GM18870 (cell line): ENCODE results near the gene UQCC5.

ENCODE experiments used
- ATAC-seq: cut with Tn5 transposase; IDR thresholded peaks from one replicate; pipeline ENCODE4 v1.9.1; 2021; ENCODE audit warnings: moderate library complexity; ENCODE audit not compliant: unreplicated experiment

UQCC5 gene

GRCh38 chr3:52503788-52504424 is 32.5 kb upstream of the UQCC5 start:
- no peak for ATAC-seq

- ATAC-seq: no peak
Measured at GRCh38 chr3:52504977-52505376, 31.4 kb upstream of the UQCC5 start.

DNA sequence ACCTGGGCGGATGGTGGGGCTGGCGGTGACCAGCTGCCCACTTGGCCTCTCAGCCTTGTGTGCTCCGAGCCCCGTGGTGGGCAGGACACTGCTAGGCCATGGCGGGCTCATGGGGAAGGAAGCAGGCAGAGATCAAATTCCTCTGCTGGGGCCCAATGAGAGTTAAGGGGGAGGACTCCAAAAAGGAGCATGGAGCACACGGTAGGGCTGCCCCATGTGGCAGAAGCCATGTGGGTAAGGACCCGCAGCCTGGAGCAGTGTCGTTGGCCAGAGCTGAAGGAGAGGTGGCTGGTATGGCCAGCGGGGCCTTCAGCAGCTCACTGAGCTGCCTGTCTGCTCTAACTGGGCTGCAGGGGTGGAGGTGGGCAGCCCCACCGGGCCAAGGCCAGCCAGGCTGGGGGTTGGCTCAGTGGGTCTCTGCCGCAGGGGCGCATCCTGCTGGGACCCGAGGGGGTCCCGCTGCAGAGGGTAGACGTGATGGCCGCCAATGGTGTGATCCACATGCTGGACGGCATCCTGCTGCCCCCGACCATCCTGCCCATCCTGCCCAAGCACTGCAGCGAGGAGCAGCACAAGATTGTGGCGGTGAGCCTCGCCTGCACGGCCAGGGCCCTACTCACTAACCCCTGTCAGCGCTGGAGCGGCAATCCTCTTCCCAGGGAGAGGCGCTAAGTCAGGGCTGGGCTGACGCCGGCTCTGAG is 30.0 kb upstream of the UQCC5 start:
- no peak for ATAC-seq

DNA sequence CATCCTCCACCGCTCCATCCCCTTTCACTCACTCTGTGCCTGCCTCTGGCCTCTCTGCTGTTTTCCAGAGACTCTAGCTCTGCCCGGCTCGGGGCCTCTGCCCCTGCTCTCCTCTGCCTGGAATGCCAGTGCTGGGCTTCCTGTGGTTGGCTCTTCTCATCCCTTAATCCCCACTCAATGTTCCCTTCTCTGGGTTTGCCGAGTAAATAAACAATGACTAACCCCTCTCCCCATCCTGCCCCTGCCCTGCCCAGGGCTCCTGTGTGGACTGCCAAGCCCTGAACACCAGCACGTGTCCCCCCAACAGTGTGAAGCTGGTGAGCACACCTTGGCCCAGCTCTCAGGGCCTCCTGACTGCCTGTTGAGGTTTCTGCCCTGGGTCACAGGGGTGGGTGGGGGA is 29.0 kb upstream of the UQCC5 start:
- ATAC-seq: no peak

DNA sequence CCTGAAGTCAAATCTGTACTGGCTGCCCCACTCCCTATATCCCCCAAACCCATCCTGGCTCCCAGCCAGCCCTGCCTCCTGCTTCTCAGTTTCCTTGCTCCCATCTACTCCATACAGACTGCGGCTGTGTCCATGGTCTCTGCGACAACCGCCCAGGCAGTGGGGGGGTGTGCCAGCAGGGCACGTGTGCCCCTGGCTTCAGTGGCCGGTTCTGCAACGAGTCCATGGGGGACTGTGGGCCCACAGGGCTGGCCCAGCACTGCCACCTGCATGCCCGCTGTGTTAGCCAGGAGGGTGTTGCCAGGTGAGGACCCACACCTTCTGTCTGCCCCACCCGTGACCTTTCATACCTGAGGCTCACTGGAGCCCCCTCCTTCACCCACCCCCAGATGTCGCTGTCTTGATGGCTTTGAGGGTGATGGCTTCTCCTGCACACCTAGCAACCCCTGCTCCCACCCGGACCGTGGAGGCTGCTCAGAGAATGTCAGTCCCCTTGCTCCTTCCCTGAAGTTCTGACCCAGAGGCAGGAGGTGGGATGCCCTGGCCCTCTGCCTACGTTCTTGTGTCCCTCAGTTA is 26.6 kb upstream of the UQCC5 start:
- ATAC-seq: no peak

DNA sequence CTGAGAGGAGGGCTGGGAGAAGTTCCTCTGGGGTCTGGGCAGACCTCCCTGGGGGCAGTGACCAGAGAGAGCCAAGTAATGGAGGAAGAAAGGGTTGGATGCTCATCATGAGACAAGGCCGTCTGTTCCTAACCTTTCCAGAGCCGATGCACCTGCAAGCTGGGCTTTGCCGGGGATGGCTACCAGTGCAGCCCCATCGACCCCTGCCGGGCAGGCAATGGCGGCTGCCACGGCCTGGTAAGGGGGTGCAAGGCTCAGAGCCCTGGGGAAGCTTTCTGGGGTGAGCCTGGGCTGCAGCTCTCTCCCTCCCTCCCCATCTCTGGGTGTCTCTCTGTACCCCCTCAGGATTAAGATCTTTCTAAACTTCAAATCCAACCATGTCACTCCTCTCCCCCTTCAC is 24.9 kb upstream of the UQCC5 start:
- no peak for ATAC-seq

DNA sequence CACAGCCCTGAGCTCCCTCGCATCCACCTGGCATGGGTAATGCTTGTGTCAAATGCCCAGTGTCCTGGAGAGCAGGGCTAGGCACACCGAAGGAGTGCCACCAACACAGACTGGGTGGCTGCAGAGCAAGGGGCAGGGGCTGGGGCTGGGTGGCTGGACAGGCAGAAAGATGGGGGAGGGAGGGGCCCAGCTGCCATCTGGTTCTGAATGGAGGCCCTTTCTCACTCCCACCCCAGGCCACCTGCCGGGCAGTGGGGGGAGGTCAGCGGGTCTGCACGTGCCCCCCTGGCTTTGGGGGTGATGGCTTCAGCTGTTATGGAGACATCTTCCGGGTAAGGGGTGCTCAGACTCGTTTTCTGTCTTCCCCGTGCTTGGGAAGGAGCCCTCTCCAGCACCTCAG is 24.3 kb upstream of the UQCC5 start:
- ATAC-seq: no peak

DNA sequence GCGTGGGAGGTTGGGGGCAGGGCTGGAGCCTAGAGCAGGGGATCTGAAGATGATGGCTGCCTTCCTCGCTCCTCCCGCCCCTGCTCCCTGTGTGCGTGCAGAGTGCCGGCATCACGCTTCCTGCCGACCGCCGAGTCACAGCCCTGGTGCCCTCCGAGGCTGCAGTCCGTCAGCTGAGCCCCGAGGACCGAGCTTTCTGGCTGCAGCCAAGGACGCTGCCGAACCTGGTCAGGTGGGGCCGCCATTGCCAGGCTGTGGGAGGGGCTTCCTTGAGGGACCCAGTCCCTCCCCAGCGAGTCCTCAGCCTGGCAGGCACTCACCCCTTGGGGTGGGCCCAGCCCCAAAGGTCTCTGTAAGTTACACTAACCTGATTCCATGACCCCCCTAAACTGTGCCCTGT is 23.7 kb upstream of the UQCC5 start:
- ATAC-seq: no peak

DNA sequence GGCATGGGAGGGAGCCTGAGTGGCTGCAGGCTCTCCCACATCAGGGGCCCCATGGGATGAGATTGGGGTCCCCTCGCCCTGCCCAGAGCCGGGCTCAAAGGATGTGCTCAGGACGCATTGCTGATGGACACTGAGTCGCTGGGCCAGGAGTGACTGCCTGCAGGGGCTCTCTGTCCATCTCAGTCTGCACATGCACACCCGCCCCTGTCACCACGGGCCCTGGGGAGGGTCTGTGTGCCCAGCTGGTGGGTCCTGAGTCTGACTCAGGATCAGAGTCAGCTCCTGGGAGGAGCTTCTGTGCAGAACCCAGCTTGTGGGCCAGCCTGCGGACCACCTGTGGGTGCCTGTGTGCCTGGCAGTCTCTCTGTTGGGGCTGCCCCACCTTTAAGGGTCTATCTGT is 23.1 kb upstream of the UQCC5 start:
- ATAC-seq: no peak

- ATAC-seq: no peak
Measured at GRCh38 chr3:52514576-52514975, 21.8 kb upstream of the UQCC5 start.

- no peak for ATAC-seq
Measured at GRCh38 chr3:52515192-52515591, 21.2 kb upstream of the UQCC5 start.

- no peak for ATAC-seq
Measured at GRCh38 chr3:52516509-52517195, 19.8 kb upstream of the UQCC5 start.

GRCh38 chr3:52517796-52518722 is 18.3 kb upstream of the UQCC5 start:
- ATAC-seq: no peak

DNA sequence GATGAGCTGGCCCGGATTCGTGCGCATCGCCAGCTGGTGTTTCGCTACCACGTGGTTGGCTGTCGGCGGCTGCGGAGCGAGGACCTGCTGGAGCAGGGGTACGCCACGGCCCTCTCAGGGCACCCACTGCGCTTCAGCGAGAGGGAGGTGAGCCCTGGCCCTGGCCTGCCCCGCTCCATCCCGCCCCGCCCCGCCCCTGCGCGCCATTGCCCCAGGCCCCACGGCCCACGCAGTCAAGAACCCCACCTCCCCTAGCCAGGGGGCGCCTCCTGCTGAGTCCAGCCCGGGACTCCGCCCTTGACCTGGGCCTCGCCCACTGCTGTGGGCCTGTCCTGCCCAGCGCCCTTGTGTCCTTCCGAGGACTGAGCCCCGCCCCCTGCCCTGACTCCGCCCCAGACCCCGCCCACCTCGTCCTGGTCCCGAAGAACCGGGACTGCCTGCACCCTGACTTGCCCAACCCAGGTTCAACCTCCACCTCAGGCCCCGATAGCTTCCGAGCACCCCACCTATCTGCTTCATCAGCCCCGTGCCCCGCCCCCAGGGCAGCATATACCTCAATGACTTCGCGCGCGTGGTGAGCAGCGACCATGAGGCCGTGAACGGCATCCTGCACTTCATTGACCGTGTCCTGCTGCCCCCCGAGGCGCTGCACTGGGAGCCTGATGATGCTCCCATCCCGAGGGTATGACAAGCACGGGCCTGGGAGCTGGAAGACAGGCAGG is 17.5 kb upstream of the UQCC5 start:
- ATAC-seq: no peak

GRCh38 chr3:52519445-52520140 is 16.8 kb upstream of the UQCC5 start:
- no peak for ATAC-seq

- ATAC-seq: no peak
Measured at GRCh38 chr3:52520141-52520667, 16.2 kb upstream of the UQCC5 start.

DNA sequence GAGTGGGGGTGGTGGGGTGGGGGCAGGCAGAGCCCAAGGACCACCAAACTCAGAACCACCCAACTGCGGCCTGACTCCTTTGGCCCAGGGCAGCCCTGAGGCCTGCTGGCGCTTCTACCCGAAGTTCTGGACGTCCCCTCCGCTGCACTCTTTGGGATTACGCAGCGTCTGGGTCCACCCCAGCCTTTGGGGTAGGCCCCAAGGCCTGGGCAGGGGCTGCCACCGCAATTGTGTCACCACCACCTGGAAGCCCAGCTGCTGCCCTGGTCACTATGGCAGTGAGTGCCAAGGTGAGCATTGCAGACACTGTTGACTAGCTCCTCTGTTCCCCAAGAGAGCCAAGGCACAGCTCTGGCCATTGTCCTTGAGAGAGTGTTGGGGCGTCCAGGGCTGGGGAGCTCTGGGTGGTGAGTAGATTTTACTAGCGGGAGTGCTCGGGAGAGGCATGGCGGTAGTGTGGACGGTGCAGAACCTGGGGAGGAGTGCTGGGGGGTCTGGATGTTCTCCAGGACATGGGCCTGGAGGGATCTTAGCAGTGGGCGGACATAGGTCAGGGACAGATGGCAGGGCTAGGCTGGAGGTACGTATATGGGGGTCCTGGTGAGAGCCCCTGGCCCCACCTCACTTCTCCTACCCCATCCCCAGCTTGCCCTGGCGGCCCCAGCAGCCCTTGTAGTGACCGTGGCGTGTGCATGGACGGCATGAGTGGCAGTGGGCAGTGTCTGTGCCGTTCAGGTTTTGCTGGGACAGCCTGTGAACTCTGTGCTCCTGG is 15.5 kb upstream of the UQCC5 start:
- no peak for ATAC-seq

- no peak for ATAC-seq
Measured at GRCh38 chr3:52521488-52521824, 14.9 kb upstream of the UQCC5 start.
